ENCODE measurements around the gene MBD4. TPM values are rescaled to one million over a fixed set of nuclear protein-coding genes. Genes with fewer than 3 reads are reported as not detected.
"Not testable (repeated sequence)": the region's sequence is repeated elsewhere in the genome, so short reads cannot be mapped to it uniquely, and the experiment has no call there.

MBD4 gene
- total RNA-seq, 2 experiments from 2014 or later: 50.9 to 51.0 TPM

GRCh38 chr3:129413687-129414506 lies 25.9 kb downstream of the MBD4 start:
- DNase-seq: no peak
- CTCF ChIA-PET: interaction anchor here (1.1 to 2.0 kb wide), 3 partner anchors 14 to 31 kb away, joined by 3 to 6 read pairs (median 5); no protein-coding TSS in a partner anchor
- intact Hi-C loops (cut with micrococcal nuclease): no loop called here
- Mint-ChIP-seq H3K27me3 (ENCODE audit: low read depth) (no peaks in the 10 kb centered on the region), H3K4me1 (ENCODE audit: low read depth) (no peaks in the 10 kb centered on the region), H3K9me3 (no peaks in the 10 kb centered on the region), H3K27ac (no peak overlapping the region), H3K36me3 (ENCODE audit: low read depth) (no peaks in the 10 kb centered on the region), H3K4me3 (no peak overlapping the region)

GRCh38 chr3:129413238-129413637 lies 26.5 kb downstream of the MBD4 start:
- H3K27ac Mint-ChIP-seq; H3K9me3 Mint-ChIP-seq; H3K4me3 Mint-ChIP-seq; DNase-seq; intact Hi-C loops (cut with micrococcal nuclease); H3K36me3 Mint-ChIP-seq (ENCODE audit: low read depth); H3K27me3 Mint-ChIP-seq (ENCODE audit: low read depth); H3K4me1 Mint-ChIP-seq (ENCODE audit: low read depth): not testable (repeated sequence)
- CTCF ChIA-PET: interaction anchor here (1.8 to 1.9 kb wide), 2 partner anchors 13 to 30 kb away, joined by 6 to 7 read pairs; no protein-coding TSS in a partner anchor

- CTCF ChIA-PET: interaction anchor here (1.8 to 1.9 kb wide), 2 partner anchors 13 to 29 kb away, joined by 6 to 7 read pairs; no protein-coding TSS in a partner anchor
- no peak for DNase-seq
- Mint-ChIP-seq H3K27ac (no peak overlapping the region), H3K36me3 (ENCODE audit: low read depth) (no peaks in the 10 kb centered on the region), H3K27me3 (ENCODE audit: low read depth) (no peaks in the 10 kb centered on the region), H3K9me3 (no peaks in the 10 kb centered on the region), H3K4me3 (no peak overlapping the region), H3K4me1 (ENCODE audit: low read depth) (no peaks in the 10 kb centered on the region)
- intact Hi-C loops (cut with micrococcal nuclease): no loop called here
These were observed 27.1 kb downstream of the MBD4 start for GRCh38 chr3:129412542-129413198.

GRCh38 chr3:129410971-129411370 lies 28.8 kb downstream of the MBD4 start:
- Mint-ChIP-seq H3K4me3 (no peak overlapping the region), H3K4me1 (ENCODE audit: low read depth) (no peaks in the 10 kb centered on the region), H3K9me3 (no peaks in the 10 kb centered on the region), H3K27me3 (ENCODE audit: low read depth) (no peaks in the 10 kb centered on the region), H3K27ac (no peak overlapping the region), H3K36me3 (ENCODE audit: low read depth) (no peaks in the 10 kb centered on the region)
- CTCF ChIA-PET: no interaction called here
- no peak for DNase-seq
- intact Hi-C loops (cut with micrococcal nuclease): no loop called here

GRCh38 chr3:129409541-129409940 lies 30.2 kb downstream of the MBD4 start:
- CTCF ChIA-PET: interaction anchor here (1.0 to 1.2 kb wide), 2 partner anchors 10 to 26 kb away, joined by 3 to 4 read pairs; no protein-coding TSS in a partner anchor
- H3K27me3 Mint-ChIP-seq (ENCODE audit: low read depth): no peaks in the 10 kb centered on the region
- H3K4me1 Mint-ChIP-seq (ENCODE audit: low read depth): no peaks in the 10 kb centered on the region
- no peak overlapping the region for H3K27ac Mint-ChIP-seq
- no peak for DNase-seq
- no peaks in the 10 kb centered on the region for H3K9me3 Mint-ChIP-seq
- no peaks in the 10 kb centered on the region for H3K36me3 Mint-ChIP-seq (ENCODE audit: low read depth)
- intact Hi-C loops (cut with micrococcal nuclease): no loop called here
- H3K4me3 Mint-ChIP-seq: no peak overlapping the region

GRCh38 chr3:129404610-129405009 lies 35.1 kb downstream of the MBD4 start:
- no peaks in the 10 kb centered on the region for H3K4me1 Mint-ChIP-seq (ENCODE audit: low read depth)
- no peak overlapping the region for H3K27ac Mint-ChIP-seq
- DNase-seq: no peak
- CTCF ChIA-PET: interaction anchor here (0.7 kb wide), 1 partner anchor 35 kb away, joined by 3 read pairs; the partner anchor contains the start of genes IFT122 and MBD4
- H3K9me3 Mint-ChIP-seq: no peaks in the 10 kb centered on the region
- no peak overlapping the region for H3K4me3 Mint-ChIP-seq
- no peaks in the 10 kb centered on the region for H3K36me3 Mint-ChIP-seq (ENCODE audit: low read depth)
- intact Hi-C loops (cut with micrococcal nuclease): no loop called here
- H3K27me3 Mint-ChIP-seq (ENCODE audit: low read depth): no peaks in the 10 kb centered on the region

GRCh38 chr3:129404130-129404529 lies 35.6 kb downstream of the MBD4 start:
- no peaks in the 10 kb centered on the region for H3K9me3 Mint-ChIP-seq
- no peaks in the 10 kb centered on the region for H3K4me1 Mint-ChIP-seq (ENCODE audit: low read depth)
- H3K36me3 Mint-ChIP-seq (ENCODE audit: low read depth): peaks cover 1% of the 10 kb centered on the region
- H3K27ac Mint-ChIP-seq: no peak overlapping the region
- CTCF ChIA-PET: interaction anchor here (0.7 kb wide), 1 partner anchor 36 kb away, joined by 3 read pairs; the partner anchor contains the start of genes IFT122 and MBD4
- intact Hi-C loops (cut with micrococcal nuclease): no loop called here
- DNase-seq: no peak
- no peak overlapping the region for H3K4me3 Mint-ChIP-seq
- no peaks in the 10 kb centered on the region for H3K27me3 Mint-ChIP-seq (ENCODE audit: low read depth)

- no peaks in the 10 kb centered on the region for H3K27me3 Mint-ChIP-seq (ENCODE audit: low read depth)
- H3K4me1 Mint-ChIP-seq (ENCODE audit: low read depth): peaks cover 2% of the 10 kb centered on the region
- no peak for DNase-seq
- H3K27ac Mint-ChIP-seq: no peak overlapping the region
- CTCF ChIA-PET: no interaction called here
- intact Hi-C loops (cut with micrococcal nuclease): no loop called here
- H3K36me3 Mint-ChIP-seq (ENCODE audit: low read depth): peaks cover 6% of the 10 kb centered on the region
- H3K9me3 Mint-ChIP-seq: no peaks in the 10 kb centered on the region
- H3K4me3 Mint-ChIP-seq: no peak overlapping the region
These were observed 36.3 kb downstream of the MBD4 start for GRCh38 chr3:129403450-129403849.

- peak overlapping the region; percentile 57 for H3K27ac Mint-ChIP-seq
- intact Hi-C loops (cut with micrococcal nuclease): no loop called here
- DNase-seq: no peak
- CTCF ChIA-PET: no interaction called here
- H3K9me3 Mint-ChIP-seq: no peaks in the 10 kb centered on the region
- peaks cover 11% of the 10 kb centered on the region for H3K4me1 Mint-ChIP-seq (ENCODE audit: low read depth)
- H3K4me3 Mint-ChIP-seq: no peak overlapping the region
- H3K36me3 Mint-ChIP-seq (ENCODE audit: low read depth): peaks cover 8% of the 10 kb centered on the region
- no peaks in the 10 kb centered on the region for H3K27me3 Mint-ChIP-seq (ENCODE audit: low read depth)
These were observed 37.1 kb downstream of the MBD4 start for GRCh38 chr3:129402616-129403015.

- Mint-ChIP-seq H3K27ac (no peak overlapping the region), H3K9me3 (no peaks in the 10 kb centered on the region), H3K36me3 (ENCODE audit: low read depth) (peaks cover 11% of the 10 kb centered on the region), H3K27me3 (ENCODE audit: low read depth) (no peaks in the 10 kb centered on the region), H3K4me3 (no peak overlapping the region), H3K4me1 (ENCODE audit: low read depth) (peaks cover 15% of the 10 kb centered on the region)
- CTCF ChIA-PET: interaction anchor here (0.6 kb wide), 1 partner anchor 79 kb away, joined by 3 read pairs; no protein-coding TSS in a partner anchor
- DNase-seq: no peak
- intact Hi-C loops (cut with micrococcal nuclease): no loop called here
These were observed 37.5 kb downstream of the MBD4 start for GRCh38 chr3:129402210-129402609.

- peaks cover 15% of the 10 kb centered on the region for H3K36me3 Mint-ChIP-seq (ENCODE audit: low read depth)
- peaks cover 31% of the 10 kb centered on the region for H3K4me1 Mint-ChIP-seq (ENCODE audit: low read depth)
- DNase-seq: peak; percentile 55
- peak overlapping the region; percentile 100 for H3K4me3 Mint-ChIP-seq
- H3K27me3 Mint-ChIP-seq (ENCODE audit: low read depth): no peaks in the 10 kb centered on the region
- CTCF ChIA-PET: interaction anchor here (0.6 to 1.7 kb wide), 14 partner anchors 9 to 425 kb away, joined by 3 to 9 read pairs (median 4); partner anchors contain the start of genes EFCAB12 and IFT122
- H3K27ac Mint-ChIP-seq: peak overlapping the region; percentile 99
- H3K9me3 Mint-ChIP-seq: no peaks in the 10 kb centered on the region
- intact Hi-C loops (cut with micrococcal nuclease): loop anchor here (1.0 to 5.0 kb wide), 7 partner anchors 24 to 711 kb away; partner anchors contain the start of genes EFCAB12, IFT122, ISY1 and PLXND1
These were observed 39.8 kb downstream of the MBD4 start for GRCh38 chr3:129399895-129400357.
